ENCODE data around the gene HINFP. TPM values are rescaled to one million over a fixed set of nuclear protein-coding genes. Genes with fewer than 3 reads are reported as not detected.

HINFP gene
- total and polyA plus RNA-seq, 9 of the 15 experiments (the other 6 are each of a cell fraction or from before 2014, with no cell fraction given), result 13.8 to 34.1 (median 22.5) TPM

DNA sequence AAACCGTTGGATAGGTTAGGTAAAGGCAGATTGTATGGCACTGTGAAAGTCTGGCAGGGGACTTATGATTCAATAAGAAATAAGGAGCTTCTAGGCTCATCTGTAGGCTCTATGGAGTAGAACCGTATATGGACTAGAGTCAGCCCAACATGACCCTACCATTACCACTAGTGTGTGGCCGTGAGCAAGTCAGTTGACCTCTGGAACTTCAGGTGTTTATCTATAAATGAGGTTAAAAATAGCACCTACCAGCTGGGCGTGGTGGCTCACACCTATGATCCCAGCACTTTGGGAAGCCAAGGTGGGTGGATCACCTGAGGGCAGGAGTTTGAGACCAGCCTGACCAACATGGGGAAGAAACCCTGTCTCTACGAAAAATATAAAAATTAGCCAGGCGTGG is 4.4 kb downstream of the HINFP start:
- CTCF ChIA-PET (ENCODE audit: low intra/inter-chr PET ratio), result no interaction called here
- peaks cover 5 to 12% of the 10 kb centered on the region in 2 experiments; a peak in 4 of 5 replicates for H3K4me1 ChIP-seq (replicated peaks in 1 of 2; ENCODE audit: control insufficient read depth in 2 of 2, insufficient read depth in 2 of 2, low read length in 2 of 2)
- H3K79me2 ChIP-seq (ENCODE audit: control insufficient read depth, insufficient read depth, low read length), result peaks cover 20% of the 10 kb centered on the region
- TF ChIP-seq MEF2A (IDR thresholded peaks at IDR 0.05; ENCODE audit: control insufficient read depth, low read depth, low read length) (0 out of 2 replicates have a peak, but pooled peaks have one; percentile 55), RBM39 (optimal IDR thresholded peaks at IDR 0.05; ENCODE audit: low read depth, low read length) (no peak)
- DNase-seq (ENCODE audit: extremely low read depth in 1 of 4, low spot score in 3 of 4) (peak in 1 of 4 experiments; percentile 19), ATAC-seq (no peak), FAIRE-seq (no peak)
- in situ Hi-C loops (cut with MboI) (no loop called here), intact Hi-C loops (cut with micrococcal nuclease) (no loop called here)
- BruUV-seq (replicated peaks), result no TSS peak
- H3K4me3 ChIP-seq, result no peak overlapping the region
- H3K9me1 ChIP-seq (ENCODE audit: control insufficient read depth, insufficient read depth, low read length), result no peaks in the 10 kb centered on the region
- no peak overlapping the region for H3K27ac ChIP-seq (ENCODE audit: extremely low read depth, low read depth, low read length)
- H2AFZ ChIP-seq (ENCODE audit: low read depth, low read length), result no peak overlapping the region
- no peaks in the 10 kb centered on the region for H4K20me1 ChIP-seq (replicated peaks; ENCODE audit: control insufficient read depth, insufficient read depth, low read length)
- 60% methylated on average over 6 of the region's 6 CpGs for WGBS (ENCODE audit: insufficient coverage, low coverage, missing lambda C conversion rate)
- no peak overlapping the region for H3K4me2 ChIP-seq (ENCODE audit: insufficient read depth, low read length)
- H3K9ac ChIP-seq (ENCODE audit: insufficient read depth in 1 of 2, low read depth in 2 of 2, low read length in 2 of 2), result no peak overlapping the region
- H3K36me3 ChIP-seq (ENCODE audit: control insufficient read depth, insufficient read depth, low read length), result peaks cover 28% of the 10 kb centered on the region; the same call in 1 of the 3 replicates
- H3K9me3 ChIP-seq (replicated peaks; ENCODE audit: control insufficient read depth, insufficient read depth, low read depth, low read length), result no peaks in the 10 kb centered on the region
- H3K27me3 ChIP-seq (ENCODE audit: control insufficient read depth in 2 of 2, insufficient read depth in 2 of 2, low read length in 2 of 2), result no peaks in the 10 kb centered on the region
- POLR2A ChIA-PET, result interaction anchor here (1.2 to 1.5 kb wide), 2 partner anchors 19 to 31 kb away, joined by 5 read pairs; partner anchors contain the start of gene C2CD2L

DNA sequence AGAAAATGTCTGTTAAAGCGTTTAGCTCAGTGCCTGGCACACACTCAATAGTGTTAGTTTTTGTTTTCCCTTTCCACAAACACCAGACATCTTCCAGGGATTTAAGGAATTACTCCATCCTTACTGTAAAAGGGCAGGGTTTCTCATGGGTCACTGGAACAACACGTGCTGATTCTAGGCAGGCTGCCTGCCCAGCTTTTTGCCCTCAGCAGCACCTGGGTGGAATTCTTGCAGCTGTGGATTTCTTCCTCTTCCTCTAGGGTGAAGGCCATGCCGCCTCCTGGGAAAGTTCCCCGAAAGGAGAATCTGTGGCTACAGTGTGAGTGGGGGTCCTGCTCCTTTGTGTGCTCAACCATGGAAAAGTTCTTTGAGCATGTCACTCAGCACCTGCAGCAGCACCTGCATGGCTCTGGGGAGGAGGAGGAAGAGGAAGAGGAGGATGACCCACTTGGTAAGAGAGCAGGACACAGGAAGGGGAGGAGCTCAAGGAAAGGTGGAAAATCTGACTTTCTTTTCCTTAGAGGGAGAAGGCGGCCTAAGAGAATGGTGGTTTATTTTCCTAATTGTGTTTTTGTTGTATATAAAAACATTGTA is 5.4 kb downstream of the HINFP start:
- Histone ChIP-seq H4K20me1 (replicated peaks; ENCODE audit: control insufficient read depth, insufficient read depth, low read length) (no peaks in the 10 kb centered on the region), H3K27me3 (ENCODE audit: control insufficient read depth in 2 of 2, insufficient read depth in 2 of 2, low read length in 2 of 2) (no peaks in the 10 kb centered on the region), H3K4me2 (ENCODE audit: insufficient read depth, low read length) (no peak overlapping the region), H3K9me3 (replicated peaks; ENCODE audit: control insufficient read depth, insufficient read depth, low read depth, low read length) (no peaks in the 10 kb centered on the region), H3K4me3 (no peak overlapping the region), H2AFZ (ENCODE audit: low read depth, low read length) (no peak overlapping the region), H3K27ac (ENCODE audit: extremely low read depth, low read depth, low read length) (no peak overlapping the region), H3K79me2 (ENCODE audit: control insufficient read depth, insufficient read depth, low read length) (peaks cover 15% of the 10 kb centered on the region), H3K9ac (ENCODE audit: insufficient read depth in 1 of 2, low read depth in 2 of 2, low read length in 2 of 2) (peak overlapping the region in 1 of 2 experiments; percentile 74; a peak in 1 of 4 replicates), H3K36me3 (ENCODE audit: control insufficient read depth, insufficient read depth, low read length) (peaks cover 34% of the 10 kb centered on the region; the same call in 1 of the 3 replicates), H3K9me1 (ENCODE audit: control insufficient read depth, insufficient read depth, low read length) (no peaks in the 10 kb centered on the region), H3K4me1 (replicated peaks in 1 of 2; ENCODE audit: control insufficient read depth in 2 of 2, insufficient read depth in 2 of 2, low read length in 2 of 2) (peaks cover 4 to 5% of the 10 kb centered on the region in 2 experiments; a peak in 4 of 5 replicates)
- TF ChIP-seq TRIM28 (IDR thresholded peaks at IDR 0.05) (no peak), SIN3A (IDR thresholded peaks at IDR 0.05; ENCODE audit: borderline replicate concordance in 2 of 2, control insufficient read depth in 1 of 2, low read depth in 2 of 2, low read length in 2 of 2) (no peak), RBFOX2 (IDR thresholded peaks at IDR 0.05; ENCODE audit: low read depth, low read length) (no peak), DACH1 (IDR thresholded peaks at IDR 0.05; ENCODE audit: partially characterized antibody) (no peak), GABPB1 (CRISPR knock-in tag; IDR thresholded peaks at IDR 0.05) (no peak), NR4A1 (CRISPR knock-in tag; IDR thresholded peaks at IDR 0.05) (no peak), NR4A1 (tag; IDR thresholded peaks at IDR 0.05) (no peak)
- TF ChIP-seq, protein P1, sequence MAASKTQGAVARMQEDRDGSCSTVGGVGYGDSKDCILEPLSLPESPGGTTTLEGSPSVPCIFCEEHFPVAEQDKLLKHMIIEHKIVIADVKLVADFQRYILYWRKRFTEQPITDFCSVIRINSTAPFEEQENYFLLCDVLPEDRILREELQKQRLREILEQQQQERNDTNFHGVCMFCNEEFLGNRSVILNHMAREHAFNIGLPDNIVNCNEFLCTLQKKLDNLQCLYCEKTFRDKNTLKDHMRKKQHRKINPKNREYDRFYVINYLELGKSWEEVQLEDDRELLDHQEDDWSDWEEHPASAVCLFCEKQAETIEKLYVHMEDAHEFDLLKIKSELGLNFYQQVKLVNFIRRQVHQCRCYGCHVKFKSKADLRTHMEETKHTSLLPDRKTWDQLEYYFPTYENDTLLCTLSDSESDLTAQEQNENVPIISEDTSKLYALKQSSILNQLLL (CRISPR knock-in tag; IDR thresholded peaks at IDR 0.05; ENCODE audit: borderline replicate concordance), result no peak
- 65% methylated on average over 5 of the region's 5 CpGs for WGBS (ENCODE audit: insufficient coverage, low coverage, missing lambda C conversion rate)
- FAIRE-seq, result no peak
- in situ Hi-C loops (cut with MboI) (no loop called here), intact Hi-C loops (cut with micrococcal nuclease) (no loop called here)
- ChIA-PET CTCF (ENCODE audit: low intra/inter-chr PET ratio) (no interaction called here), POLR2A (interaction anchor here (0.7 to 1.5 kb wide), 4 partner anchors 20 to 39 kb away, joined by 4 to 5 read pairs (median 4); partner anchors contain the start of genes ABCG4 and C2CD2L)
- no peak; the same call in 2 of the 3 replicates for ATAC-seq
- no TSS peak for BruUV-seq (replicated peaks)
- DNase-seq (ENCODE audit: extremely low read depth in 1 of 4, low spot score in 3 of 4), result no peak
